M059J (cell line): ENCODE results near the gene COPG2. TPM values are rescaled to one million over a fixed set of nuclear protein-coding genes. Genes with fewer than 3 reads are reported as not detected.
"Not testable (repeated sequence)": the region's sequence is repeated elsewhere in the genome, so short reads cannot be mapped to it uniquely, and the experiment has no call there.

Source experiments
- DNase-seq: peaks from one replicate; pipeline ENCODE4 v3.0.0-alpha.2; 2012; ENCODE audit warnings: low read depth
- total RNA-seq: library from RNA; depleted of rRNA; stranded (reverse); fragments of >200 nt; shearing (Covaris generic); gene quantifications from 2 replicates; pipeline ENCODE4 v1.2.3, GENCODE V29; 2014

Gene COPG2
- total RNA-seq, 1 experiment from 2014 or later, result 50.1 TPM

DNA sequence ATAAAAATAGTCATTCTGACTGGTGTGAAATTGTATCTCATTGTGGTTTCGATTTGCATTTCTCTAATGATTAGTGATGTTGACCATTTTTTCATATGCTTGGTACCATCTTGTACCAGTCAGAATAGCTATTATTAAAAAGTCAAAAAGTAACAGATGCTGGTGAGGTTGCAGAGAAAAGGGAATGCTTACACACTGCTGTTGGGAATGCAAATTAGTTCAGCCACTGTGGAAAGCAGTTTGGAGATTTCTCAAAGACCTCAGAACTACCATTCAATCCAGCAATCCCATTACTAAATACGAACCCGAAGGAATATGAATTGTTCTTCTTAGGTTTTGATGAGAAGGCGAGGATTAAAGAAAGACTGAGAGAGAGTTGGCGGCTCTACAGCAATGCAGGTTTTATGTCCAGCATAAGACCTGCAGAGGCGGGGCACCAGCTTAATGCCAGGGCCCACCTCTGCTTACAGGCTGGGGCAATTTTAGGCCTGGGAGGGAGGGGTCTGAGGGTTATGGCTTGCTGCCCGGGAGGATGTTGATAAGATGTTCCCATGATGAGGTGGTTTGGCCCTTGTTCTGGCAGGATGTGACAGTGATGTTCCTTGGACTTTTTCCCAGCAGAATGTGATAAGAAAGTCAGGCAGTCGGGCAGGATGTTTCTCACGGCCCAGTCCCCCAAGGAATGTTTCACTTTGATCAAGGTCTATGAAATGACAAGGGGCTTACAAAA, 102.2 kb downstream of the COPG2 start:
- DNase-seq, result peak; percentile 76

- peak; percentile 34 for DNase-seq
Observed at GRCh38 chr7:130560972-130561371, 107.6 kb downstream of the COPG2 start.

DNA sequence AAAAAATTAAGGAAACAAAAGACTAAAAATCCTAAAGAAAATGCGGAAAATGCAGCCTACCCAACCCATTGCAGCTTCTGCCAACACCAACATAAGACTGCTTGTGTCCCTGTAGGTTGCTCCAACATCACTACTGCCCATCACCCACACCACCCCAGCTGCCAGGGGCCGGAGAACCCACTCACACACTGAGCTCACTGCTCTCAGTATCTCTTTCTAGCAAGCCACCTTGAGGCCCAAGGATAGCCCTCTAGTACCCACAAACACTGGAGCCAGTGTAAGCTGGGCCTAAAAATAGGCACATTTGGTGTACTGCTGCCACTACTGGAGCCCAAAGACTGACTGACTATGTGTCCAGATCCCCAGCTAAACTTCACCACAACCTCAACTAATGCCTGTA, 109.4 kb downstream of the COPG2 start:
- no peak for DNase-seq

DNA sequence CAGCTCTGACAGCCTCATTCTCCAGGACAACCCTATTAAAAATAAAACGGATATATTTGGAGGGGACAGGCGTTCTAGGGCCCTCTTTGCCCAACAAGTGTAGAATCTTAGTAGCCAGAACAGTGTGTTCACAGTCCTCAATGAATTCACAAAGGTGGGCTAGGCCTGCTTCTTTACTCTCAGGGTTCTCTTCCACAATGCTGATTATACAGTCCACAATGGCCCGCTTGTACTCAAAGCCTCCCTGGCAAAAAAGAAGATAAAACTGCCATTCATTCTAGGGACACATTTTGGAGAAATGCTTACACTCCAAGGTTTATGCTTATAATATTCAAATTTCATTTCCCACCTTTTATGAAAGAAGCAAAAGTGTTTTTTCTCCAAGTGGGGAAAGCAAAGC, 114.1 kb downstream of the COPG2 start:
- DNase-seq, result no peak

- DNase-seq, result no peak
Observed at GRCh38 chr7:130553398-130554029, 115.0 kb downstream of the COPG2 start.

DNA sequence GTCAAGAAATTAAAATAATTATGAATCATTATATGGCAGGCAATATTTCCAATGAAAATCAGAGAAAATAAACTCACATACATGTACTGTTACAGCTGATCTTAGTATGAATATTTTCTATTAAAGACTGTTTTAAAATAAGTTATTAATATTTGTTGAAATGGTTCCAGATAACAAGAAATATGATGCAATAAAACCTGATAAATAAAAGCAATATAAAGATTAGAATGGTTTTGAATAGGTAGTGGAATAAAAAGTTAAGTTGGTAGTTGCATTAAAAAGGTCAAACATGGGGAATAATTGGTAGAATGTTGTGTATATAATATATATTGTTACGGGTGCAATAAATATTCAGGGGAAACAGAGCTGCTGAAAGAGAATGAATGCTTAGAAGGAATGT, 124.2 kb downstream of the COPG2 start:
- no peak for DNase-seq

DNA sequence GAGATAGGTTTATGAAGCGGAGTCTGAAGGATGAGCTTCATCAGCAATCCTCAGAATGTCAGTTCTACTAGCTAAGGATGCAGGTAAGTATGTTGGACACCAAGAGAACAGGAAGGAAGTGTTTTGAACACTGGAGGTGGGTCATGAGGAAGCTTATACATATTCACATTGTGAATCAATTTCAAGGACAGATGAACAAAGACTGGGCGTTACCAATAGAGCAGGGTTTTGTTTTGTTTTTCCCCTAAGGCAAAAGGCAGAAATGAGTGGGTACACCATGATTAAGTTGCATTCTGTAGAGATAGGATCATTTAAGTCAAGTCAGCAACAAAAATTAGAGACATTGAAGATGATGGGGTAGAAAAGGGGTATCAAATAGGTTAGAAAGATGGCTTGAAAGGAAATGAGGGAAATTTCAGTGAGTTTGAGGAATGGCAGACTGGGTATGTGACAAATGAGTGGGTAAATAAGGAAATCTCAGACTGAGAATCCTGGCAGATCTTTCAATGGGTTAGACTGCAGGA, 125.0 kb downstream of the COPG2 start:
- no peak for DNase-seq

DNA sequence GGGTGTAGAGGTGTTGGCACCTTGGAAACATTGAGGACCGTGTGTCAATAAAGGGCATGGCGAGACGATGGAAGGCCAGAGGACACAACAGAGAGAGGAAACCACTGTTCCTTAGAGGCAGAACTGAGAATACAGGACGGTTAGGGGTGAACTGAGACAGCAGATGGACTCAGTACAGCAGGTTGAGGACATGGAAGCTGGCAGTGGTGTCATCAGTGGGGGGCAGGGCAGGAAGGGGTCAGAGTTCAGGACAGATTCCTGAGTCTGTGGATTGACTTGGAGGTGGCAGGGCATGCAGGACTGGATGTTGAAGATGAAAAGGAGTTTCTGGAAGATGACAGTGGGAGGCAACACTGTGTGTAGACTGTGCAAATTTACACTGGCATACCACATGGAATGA, 126.3 kb downstream of the COPG2 start:
- DNase-seq, result not testable (repeated sequence)

GRCh38 chr7:130541287-130541686, 127.3 kb downstream of the COPG2 start:
- not testable (repeated sequence) for DNase-seq

- DNase-seq, result not testable (repeated sequence)
Observed at GRCh38 chr7:130537894-130538293, 130.7 kb downstream of the COPG2 start.

DNA sequence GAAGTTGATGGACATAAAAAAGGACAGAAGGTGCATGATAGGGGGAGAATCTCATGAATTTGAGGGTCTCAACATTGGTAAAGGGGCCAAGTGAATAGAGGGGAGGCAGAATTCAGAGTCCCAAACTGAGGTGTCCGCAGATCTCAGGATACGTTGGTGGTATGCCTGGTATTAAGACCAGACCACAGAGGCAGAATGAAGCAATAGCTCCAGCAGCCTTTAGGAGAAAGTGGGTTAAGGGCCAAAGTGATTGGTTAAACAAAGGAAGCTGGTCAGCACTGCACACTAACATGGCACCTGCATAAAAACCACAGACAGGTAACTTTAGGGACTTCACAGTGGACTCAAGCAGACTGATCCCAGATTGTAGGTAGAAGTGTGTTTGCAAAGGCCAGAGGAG, 139.1 kb downstream of the COPG2 start:
- no peak for DNase-seq

GRCh38 chr7:130527752-130528355, 140.7 kb downstream of the COPG2 start:
- not testable (repeated sequence) for DNase-seq

DNA sequence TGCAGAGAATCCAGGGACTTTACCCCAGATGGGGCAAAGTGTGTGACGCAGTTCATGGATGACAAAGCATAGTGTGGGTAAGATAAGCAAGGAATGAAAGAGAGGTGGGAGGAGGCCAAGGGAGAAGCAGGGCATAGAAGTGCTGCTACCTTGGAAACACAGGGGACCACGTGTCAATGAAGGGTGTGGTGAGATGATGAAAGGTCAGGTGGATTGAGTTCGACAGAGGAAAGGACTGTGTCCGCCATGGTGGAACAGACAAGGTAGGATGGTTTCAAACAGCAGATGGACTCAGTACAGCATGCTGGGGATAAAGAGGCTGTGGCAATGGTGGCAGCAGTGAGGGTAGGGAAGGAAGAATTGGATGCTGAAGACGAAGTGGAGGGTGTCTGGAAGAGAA, 143.9 kb downstream of the COPG2 start:
- DNase-seq, result no peak

DNA sequence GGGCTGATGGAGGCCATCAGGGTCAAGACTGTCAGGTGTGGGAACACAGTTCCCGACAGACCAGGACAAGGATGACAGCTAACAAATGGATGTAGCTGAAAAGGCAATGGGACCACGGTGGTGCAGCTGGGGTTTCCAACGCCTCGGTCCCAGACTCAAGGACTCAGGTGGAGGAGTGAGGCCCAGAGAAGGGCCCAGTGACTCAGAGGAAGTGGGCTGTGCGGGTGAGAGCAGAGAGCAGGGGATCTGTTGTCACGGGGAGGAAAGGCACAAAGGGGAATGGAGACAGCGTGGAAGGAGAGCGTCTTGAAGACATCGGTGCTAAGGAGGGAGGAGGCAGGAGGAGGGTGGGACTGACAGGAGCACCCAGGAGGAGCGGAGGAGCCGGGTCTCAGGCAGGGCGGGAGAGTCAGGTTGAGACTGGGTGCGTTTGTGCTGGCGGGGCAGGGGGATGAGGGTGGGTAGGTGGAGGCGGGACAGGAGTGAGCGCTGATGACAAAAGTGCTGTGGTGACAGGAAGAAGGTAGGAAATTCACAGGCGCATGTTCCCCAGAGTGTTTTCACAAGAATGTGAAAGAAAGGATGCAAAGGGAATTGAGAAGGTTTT, 144.9 kb downstream of the COPG2 start:
- DNase-seq, result not testable (repeated sequence)

DNA sequence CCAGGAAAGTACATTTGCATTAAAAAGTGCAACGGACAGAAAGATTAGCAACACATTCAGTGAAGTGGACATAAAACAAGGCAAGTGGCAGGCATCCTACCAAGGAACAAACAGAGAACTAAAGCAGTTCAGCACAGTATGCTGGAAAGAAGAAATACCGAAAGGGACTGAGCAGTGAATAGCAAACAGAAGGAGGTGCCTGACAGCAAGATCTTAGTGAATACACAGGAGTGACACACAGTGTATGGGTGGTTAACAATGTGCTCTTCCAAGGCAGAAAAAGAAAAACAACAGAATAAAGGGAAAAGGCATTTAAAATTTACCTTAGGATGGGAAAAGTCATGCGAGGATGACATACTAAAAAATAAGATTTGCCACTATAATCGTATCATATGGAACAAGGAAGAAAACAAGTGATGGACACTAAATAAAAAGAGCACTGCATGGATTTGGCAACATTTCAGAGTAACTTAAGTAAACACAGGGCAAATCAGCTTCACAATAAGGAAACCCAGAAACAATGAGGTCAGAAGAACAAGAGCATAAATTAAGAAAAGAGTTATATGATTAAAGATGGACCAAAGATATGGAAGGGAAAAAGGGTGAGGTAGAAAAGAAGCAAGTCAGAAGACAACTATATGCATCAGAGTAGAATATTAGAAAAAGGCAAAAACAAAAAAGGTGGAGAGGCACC, 147.1 kb downstream of the COPG2 start:
- no peak for DNase-seq

DNA sequence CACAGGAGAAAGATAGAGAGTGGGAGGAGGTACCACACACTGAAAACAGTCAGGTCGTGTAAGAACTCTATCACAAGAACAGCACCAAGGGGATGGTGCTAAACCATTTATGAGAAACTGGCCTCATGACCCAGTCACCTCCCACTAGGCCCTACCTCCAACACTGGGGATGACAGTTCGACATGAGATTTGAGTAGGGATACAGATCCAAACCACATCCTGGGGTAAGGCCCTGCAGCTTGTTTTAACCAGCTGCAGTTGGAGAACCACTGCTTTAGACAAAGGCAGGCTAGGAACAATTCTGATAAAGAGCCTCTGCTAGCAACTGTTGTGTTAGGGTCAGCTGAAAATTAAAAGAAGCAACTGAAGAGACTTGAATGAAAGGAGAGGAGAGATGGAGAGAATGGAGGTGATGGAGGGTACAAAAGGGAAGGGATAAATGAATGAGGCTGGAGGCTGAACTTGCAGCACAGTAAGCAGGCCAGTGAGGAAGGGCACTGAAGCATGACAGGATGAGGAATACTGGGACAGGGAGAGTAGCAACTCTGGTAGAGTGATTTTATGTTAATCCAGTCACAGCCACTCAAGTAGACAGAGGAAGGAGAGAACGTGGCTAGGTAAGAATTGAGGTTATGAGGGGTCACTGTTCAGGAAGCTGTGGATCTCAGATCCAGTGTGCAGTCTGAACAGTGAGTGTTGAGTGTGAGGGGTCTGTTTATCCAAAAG, 153.1 kb downstream of the COPG2 start:
- DNase-seq, result no peak

DNA sequence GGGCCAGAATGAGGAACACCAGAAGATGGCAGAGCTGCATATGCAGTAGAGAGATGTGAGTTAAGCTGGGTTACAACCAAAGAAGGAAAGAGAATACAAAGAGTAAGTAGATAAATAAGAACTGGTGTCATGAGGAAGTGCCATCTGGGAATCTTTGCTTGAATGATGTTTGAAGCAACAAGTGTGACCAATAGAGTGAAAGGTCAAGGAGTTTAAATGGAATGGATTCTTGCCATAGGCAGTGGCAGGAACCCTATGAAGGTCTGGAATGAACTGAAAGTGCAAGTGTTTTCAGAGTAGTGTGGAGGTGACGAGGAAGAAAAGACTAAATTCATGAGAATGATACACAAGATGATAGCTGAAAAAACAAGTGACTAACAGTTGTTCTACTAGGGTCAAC, 155.1 kb downstream of the COPG2 start:
- DNase-seq, result no peak

- DNase-seq, result not testable (repeated sequence)
Observed at GRCh38 chr7:130512038-130512437, 156.5 kb downstream of the COPG2 start.

DNA sequence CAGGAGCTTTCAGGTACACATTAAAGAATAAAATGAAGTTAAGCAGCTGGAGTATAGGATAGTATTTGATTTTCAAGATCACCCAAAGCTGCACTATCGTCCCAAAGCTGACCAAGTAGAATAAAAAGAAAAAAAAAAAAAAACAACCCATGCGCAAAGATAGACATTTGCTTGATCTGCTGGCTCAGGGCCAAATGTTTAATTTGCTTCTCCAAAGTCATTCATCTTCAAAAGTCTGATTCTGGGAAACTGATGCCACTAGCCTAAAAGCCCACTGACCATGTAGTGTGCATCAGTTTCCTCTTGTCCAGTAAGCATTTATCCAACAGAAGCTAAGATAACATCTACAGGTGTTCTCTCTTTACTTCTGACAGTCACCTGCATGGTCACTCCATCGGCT, 162.2 kb downstream of the COPG2 start:
- no peak for DNase-seq

DNA sequence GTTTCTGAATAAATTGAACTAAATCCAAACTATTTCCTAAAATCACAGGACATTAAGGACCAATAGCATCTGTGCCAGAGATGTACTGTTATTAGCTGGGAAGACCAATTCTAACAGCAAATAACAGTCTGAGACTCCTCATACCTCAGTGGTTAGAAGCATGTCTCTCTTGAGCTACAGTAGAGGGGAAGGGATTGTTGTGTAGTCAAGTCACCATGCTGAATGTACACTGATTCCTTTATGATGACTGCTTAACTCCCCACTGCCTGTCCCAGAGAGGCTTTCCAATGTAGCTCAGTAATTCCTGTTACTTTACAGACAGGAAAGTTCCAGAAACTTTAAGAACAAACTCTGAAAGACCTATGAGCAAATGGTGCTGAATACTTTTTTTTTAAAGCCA, 162.8 kb downstream of the COPG2 start:
- DNase-seq, result no peak

DNA sequence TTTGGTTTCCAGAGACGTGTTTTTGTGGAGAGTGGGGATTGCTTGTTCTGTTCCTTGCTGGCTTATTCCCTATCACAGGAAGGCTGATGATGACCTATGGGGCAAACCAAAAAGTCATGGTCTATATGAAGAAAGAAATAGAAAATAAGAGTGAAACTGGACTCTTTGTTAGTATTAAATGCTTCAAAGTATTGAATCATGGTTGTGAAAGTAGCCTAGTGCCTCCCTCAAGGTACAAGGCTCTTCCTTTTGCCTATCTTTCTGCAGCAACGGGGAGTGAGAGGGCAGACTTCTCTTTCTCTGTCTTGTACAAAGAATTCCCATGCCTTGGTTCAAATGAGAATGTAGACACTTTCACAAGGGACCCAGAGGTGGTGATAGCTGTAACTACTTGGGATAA, 167.6 kb downstream of the COPG2 start:
- DNase-seq, result no peak
